ENCODE measurements around the gene POU6F2. TPM values are rescaled to one million over a fixed set of nuclear protein-coding genes. Genes with fewer than 3 reads are reported as not detected.

The POU6F2 gene
- total and polyA plus RNA-seq, 2 donors (not counting 1 experiment from before 2014, with no cell fraction given): under 0.01 TPM; not detected in 1

DNA sequence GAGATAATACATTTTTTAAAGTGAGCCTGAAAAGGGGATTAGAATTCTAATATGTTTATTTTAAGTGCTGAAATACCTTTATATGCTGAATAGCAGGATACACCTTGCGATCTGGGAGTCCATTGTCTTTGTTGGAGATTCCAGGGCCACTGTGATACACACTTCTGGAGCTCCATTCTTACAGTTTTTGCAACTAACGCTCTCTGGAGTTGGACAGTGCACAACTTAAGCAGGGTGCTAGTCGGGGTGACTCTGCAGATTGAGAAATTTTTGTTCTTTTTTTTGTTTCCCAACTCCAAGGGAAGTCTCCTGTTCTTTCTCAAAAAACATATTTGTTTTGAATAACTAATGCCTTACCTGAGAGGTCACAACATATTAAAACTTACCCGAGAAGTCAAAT lies 23.7 kb upstream of the POU6F2 start:
- no peaks in the 10 kb centered on the region for H3K79me2 ChIP-seq (ENCODE audit: control insufficient read depth, insufficient read depth, low read length)
- H3K9me3 ChIP-seq (ENCODE audit: control insufficient read depth, insufficient read depth, low read depth, low read length): no peaks in the 10 kb centered on the region
- no peak overlapping the region for H2AFZ ChIP-seq (ENCODE audit: low read length)
- no peak overlapping the region for H3K27ac ChIP-seq (ENCODE audit: insufficient read depth, low read length)
- no peaks in the 10 kb centered on the region for H3K36me3 ChIP-seq (ENCODE audit: control insufficient read depth, insufficient read depth, low read length)
- DNase-seq (ENCODE audit: low read depth in 2 of 2): no peak
- no peak overlapping the region for H3K4me2 ChIP-seq (ENCODE audit: extremely low read depth, insufficient read depth, low read length)
- H3K4me1 ChIP-seq (ENCODE audit: control insufficient read depth, extremely low read depth, insufficient read depth, low read length): no peaks in the 10 kb centered on the region
- H3K27me3 ChIP-seq (ENCODE audit: control insufficient read depth, insufficient read depth, low read length): no peaks in the 10 kb centered on the region
- TF ChIP-seq, protein P1, sequence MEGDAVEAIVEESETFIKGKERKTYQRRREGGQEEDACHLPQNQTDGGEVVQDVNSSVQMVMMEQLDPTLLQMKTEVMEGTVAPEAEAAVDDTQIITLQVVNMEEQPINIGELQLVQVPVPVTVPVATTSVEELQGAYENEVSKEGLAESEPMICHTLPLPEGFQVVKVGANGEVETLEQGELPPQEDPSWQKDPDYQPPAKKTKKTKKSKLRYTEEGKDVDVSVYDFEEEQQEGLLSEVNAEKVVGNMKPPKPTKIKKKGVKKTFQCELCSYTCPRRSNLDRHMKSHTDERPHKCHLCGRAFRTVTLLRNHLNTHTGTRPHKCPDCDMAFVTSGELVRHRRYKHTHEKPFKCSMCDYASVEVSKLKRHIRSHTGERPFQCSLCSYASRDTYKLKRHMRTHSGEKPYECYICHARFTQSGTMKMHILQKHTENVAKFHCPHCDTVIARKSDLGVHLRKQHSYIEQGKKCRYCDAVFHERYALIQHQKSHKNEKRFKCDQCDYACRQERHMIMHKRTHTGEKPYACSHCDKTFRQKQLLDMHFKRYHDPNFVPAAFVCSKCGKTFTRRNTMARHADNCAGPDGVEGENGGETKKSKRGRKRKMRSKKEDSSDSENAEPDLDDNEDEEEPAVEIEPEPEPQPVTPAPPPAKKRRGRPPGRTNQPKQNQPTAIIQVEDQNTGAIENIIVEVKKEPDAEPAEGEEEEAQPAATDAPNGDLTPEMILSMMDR (conservative IDR thresholded peaks at IDR 0.05 in 1 of 2, IDR thresholded peaks at IDR 0.05 in 1 of 2; ENCODE audit: low read depth in 1 of 2, low read length in 2 of 2): no peak
- no peak for TF ChIP-seq EZH2 (IDR thresholded peaks at IDR 0.05; ENCODE audit: low read length, missing control alignments)
- H4K20me1 ChIP-seq (ENCODE audit: control insufficient read depth, extremely low read depth, insufficient read depth, low read length): no peaks in the 10 kb centered on the region
- H3K9ac ChIP-seq (ENCODE audit: insufficient read depth, low read length): no peak overlapping the region
- no peak overlapping the region for H3K4me3 ChIP-seq (replicated peaks in 1 of 4; ENCODE audit: control extremely low read depth in 1 of 4, insufficient read depth in 1 of 4, low read depth in 3 of 4, low read length in 4 of 4)

DNA sequence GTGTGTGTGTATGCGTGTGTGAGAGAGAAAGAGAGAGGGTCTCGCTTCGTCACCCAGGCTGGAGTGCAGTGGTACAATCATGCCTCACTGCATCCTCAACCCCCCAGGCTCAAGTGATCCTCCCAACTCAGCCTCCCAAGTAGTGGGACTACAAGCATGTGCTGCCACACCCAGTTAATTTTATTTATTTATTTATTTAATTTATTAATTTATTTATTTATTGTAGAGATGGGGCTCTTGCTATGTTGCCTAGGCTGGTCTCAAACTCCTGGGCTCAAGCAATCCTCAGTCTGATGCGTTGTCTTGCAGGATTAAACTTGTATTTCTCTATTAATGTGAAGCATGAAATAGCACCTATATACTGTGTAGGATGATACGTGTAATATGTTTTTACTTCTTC lies 21.8 kb upstream of the POU6F2 start:
- Histone ChIP-seq H3K4me2 (ENCODE audit: extremely low read depth, insufficient read depth, low read length) (no peak overlapping the region), H3K4me1 (ENCODE audit: control insufficient read depth, extremely low read depth, insufficient read depth, low read length) (no peaks in the 10 kb centered on the region), H3K36me3 (ENCODE audit: control insufficient read depth, insufficient read depth, low read length) (no peaks in the 10 kb centered on the region), H3K27me3 (ENCODE audit: control insufficient read depth, insufficient read depth, low read length) (no peaks in the 10 kb centered on the region), H3K79me2 (ENCODE audit: control insufficient read depth, insufficient read depth, low read length) (no peaks in the 10 kb centered on the region), H3K4me3 (replicated peaks in 1 of 4; ENCODE audit: control extremely low read depth in 1 of 4, insufficient read depth in 1 of 4, low read depth in 3 of 4, low read length in 4 of 4) (no peak overlapping the region), H3K27ac (ENCODE audit: insufficient read depth, low read length) (no peak overlapping the region), H3K9me3 (ENCODE audit: control insufficient read depth, insufficient read depth, low read depth, low read length) (no peaks in the 10 kb centered on the region), H2AFZ (ENCODE audit: low read length) (no peak overlapping the region), H4K20me1 (ENCODE audit: control insufficient read depth, extremely low read depth, insufficient read depth, low read length) (no peaks in the 10 kb centered on the region), H3K9ac (ENCODE audit: insufficient read depth, low read length) (no peak overlapping the region)
- no peak for TF ChIP-seq EZH2 (IDR thresholded peaks at IDR 0.05; ENCODE audit: low read length, missing control alignments)
- TF ChIP-seq, protein P1 (conservative IDR thresholded peaks at IDR 0.05 in 1 of 2, IDR thresholded peaks at IDR 0.05 in 1 of 2; ENCODE audit: low read depth in 1 of 2, low read length in 2 of 2): no peak
- no peak for DNase-seq (ENCODE audit: low read depth in 2 of 2)

DNA sequence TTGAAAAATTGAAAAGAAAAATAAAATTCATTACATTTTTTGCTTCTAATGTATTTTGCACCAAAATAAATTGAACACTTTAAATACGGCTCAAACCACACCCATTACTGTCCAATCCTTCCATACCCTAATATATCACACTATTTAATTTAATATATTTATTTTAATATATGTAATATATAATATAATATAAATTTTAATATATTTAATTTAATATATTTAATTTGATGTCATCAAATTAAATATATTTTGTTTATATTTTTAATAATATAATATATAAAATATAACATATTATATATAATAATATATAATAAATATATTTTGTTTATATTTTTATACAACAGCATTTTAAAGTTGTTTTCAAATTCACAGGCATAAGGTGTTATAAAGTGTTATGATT lies 15.7 kb upstream of the POU6F2 start:
- Histone ChIP-seq H3K4me1 (ENCODE audit: control insufficient read depth, extremely low read depth, insufficient read depth, low read length) (no peaks in the 10 kb centered on the region), H4K20me1 (ENCODE audit: control insufficient read depth, extremely low read depth, insufficient read depth, low read length) (no peaks in the 10 kb centered on the region), H3K4me2 (ENCODE audit: extremely low read depth, insufficient read depth, low read length) (no peak overlapping the region), H3K79me2 (ENCODE audit: control insufficient read depth, insufficient read depth, low read length) (no peaks in the 10 kb centered on the region), H3K27me3 (ENCODE audit: control insufficient read depth, insufficient read depth, low read length) (no peaks in the 10 kb centered on the region), H3K36me3 (ENCODE audit: control insufficient read depth, insufficient read depth, low read length) (no peaks in the 10 kb centered on the region), H3K4me3 (replicated peaks in 1 of 4; ENCODE audit: control extremely low read depth in 1 of 4, insufficient read depth in 1 of 4, low read depth in 3 of 4, low read length in 4 of 4) (no peak overlapping the region), H3K9ac (ENCODE audit: insufficient read depth, low read length) (no peak overlapping the region), H3K9me3 (ENCODE audit: control insufficient read depth, insufficient read depth, low read depth, low read length) (no peaks in the 10 kb centered on the region), H2AFZ (ENCODE audit: low read length) (no peak overlapping the region), H3K27ac (ENCODE audit: insufficient read depth, low read length) (no peak overlapping the region)
- no peak for TF ChIP-seq EZH2 (IDR thresholded peaks at IDR 0.05; ENCODE audit: low read length, missing control alignments)
- TF ChIP-seq, protein P1 (conservative IDR thresholded peaks at IDR 0.05 in 1 of 2, IDR thresholded peaks at IDR 0.05 in 1 of 2; ENCODE audit: low read depth in 1 of 2, low read length in 2 of 2): no peak
- DNase-seq (ENCODE audit: low read depth in 2 of 2): no peak

Data from fibroblast of lung (primary cell).